ENCODE measurements around the gene FOLH1.
"Not testable (repeated sequence)": the region's sequence is repeated elsewhere in the genome, so short reads cannot be mapped to it uniquely, and the experiment has no call there.

FOLH1 gene

DNA sequence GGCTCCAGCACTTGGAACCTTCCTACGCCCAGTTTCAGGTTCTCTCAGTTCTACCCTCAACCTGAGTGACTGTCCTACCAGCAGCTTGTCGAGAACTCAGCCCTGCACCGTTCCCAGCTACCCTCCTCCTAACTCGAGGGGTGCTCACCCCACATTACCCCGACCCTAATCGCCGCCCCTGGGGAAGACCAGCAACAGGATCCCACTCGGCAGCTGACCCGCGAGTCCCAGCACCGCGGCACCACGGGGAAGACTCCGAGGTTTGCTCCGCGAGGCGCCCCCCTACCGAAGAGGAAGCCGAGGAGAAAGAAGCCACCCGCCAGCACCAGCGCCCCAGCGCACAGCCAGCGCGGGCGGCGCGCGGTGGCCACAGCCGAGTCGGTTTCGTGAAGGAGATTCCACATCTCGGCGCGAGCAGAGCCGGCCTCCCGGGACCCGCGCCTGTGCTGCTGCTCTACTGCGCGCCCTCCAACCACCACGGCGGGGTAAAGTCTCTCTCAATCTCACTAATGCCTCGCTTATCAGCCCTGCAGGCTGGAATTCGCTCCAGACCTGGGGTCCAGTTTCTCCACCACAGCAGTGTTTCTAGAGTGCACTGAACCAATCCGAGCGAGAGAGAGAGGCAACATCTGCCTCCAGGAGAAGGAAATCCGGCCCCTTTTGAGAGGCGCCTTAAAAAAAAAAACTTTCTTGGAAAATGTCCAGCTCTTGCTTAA, at the start of gene FOLH1:
Gene FOLH1 (minus strand): TSS at position 597 of the 716 bp plus-strand sequence. CDS start 193 bp downstream, at position 404.
- DNase-seq (ENCODE audit: low read depth in 2 of 2) = no peak

DNA sequence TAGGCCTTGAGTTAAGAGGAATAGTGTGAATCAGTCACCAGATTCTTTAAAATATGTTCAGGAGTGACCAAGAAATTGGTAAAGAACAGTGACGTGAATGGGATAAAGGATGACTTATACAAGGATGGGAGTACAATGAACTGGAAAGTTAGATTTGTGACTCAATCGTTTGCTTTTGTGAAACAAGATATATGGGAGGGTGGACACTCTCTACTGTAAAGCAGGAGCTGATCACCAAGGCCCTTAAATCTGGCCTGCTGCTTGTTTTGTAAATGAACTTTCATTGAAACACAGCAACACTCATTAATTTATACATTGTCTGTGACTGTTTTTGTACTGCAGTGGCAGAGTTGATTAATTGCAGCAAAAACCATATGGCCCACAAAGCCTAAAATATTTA, 46.7 kb upstream of the FOLH1 start:
- DNase-seq (ENCODE audit: low read depth in 2 of 2) = not testable (repeated sequence)

DNA sequence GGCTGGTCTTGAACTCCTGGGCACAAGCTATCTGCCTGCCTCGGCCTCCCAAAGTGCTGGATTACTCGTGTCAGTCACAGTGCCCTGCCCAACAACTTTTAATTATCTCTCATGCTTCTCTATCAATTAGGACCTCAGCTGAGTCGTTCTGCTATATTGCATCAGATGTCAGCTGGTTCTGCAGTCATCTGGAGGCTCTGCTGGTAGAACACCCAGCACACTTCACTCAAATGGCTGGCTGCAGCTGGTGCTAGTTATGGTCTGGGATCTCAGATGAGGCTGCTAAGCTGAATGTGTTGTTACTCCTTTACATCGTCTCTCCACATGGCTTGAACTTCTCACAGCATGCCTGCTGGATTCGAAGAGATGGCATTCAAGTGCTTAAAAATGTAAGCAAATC, 42.8 kb upstream of the FOLH1 start:
- DNase-seq (ENCODE audit: low read depth in 2 of 2) = not testable (repeated sequence)

DNA sequence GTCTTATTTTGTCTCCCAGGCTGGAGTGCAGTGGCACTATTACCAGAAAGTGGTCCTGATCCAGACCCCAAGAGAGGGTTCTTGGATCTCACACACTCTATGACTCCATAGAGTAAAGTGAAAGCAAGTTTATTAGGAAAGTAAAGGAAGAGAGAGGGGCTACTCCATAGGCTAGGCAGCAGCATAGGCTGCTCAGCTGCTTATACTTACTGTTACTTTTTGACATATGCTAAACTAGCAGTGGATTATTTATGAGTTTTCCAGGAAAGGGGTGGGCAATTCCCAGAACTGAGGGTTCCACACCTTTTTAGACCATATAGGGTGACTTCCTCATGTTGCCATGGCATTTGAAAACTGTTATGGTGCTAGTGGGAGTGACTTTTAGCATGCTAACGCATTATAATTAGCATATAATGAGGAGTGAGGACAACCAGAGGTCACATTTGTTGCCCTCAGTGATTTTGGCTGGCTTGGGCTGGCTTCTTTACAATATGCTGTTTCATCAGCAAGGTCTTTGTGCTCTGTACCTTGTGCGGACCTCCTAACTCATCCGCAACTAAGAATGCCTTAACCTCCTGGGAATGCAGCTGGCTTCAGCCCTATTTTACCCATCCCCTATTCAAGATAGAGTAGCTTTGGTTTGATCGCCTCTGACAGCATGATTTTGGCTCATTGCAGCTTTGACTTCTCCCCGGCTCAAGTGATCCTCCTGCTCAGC, 42.2 kb upstream of the FOLH1 start:
- DNase-seq (ENCODE audit: low read depth in 2 of 2) = not testable (repeated sequence)

DNA sequence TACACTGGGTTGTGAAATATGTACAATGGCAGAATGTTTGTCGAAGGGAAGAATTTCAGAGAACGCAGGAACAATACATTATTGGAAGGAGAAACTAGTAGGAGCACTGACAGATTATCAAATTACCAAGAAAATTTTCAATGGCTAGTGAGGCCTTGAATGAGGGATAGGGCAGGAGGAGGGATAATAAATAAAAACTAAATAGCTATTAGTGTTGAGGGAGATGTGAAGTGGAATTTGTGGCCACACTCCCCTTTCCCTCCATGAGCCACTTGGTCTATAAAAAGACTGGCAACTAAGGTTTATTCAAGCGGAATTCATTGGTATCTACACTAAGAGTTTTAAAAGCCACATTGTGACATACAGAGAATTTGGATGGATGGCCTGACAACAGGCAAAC, 41.0 kb upstream of the FOLH1 start:
- DNase-seq (ENCODE audit: low read depth in 2 of 2) = not testable (repeated sequence)

DNA sequence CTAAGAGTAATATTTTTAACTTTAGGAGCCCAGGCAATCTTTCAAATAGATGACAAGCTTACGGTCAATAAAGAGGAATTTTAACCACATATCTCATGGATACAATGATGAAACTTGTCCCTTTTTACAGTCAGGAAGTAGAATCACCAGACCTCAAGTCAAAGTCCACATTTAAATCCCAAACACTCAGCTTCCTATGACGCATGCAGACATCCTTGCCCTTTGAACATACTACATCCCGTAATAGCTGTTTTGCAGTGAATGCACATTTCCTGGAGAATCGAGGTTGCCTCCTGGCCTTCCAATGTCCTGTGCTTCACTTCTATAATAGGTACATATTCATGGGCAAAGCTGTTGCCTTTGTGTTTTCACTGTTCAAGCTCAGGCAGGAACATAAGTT, 25.3 kb upstream of the FOLH1 start:
- DNase-seq (ENCODE audit: low read depth in 2 of 2) = not testable (repeated sequence)

DNA sequence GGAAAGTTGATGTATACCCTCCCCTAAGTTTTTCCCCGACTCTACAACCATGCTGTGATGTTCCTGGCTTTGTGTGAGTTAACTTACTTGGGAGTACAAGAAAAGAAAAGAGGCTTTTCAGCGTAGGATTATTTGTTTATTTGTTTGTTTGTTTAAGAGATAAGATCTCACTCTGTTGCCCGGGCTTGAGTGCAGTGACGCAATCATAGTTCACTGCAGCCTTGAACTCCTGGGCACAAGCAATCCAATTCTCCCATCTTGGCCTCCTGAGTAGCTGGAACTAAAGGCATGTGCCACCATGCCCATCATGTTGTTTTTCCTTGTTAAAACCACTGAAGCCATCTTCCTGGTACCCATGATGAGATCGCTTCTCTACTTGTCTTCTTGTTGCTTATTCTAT, 24.6 kb upstream of the FOLH1 start:
- DNase-seq (ENCODE audit: low read depth in 2 of 2) = not testable (repeated sequence)

DNA sequence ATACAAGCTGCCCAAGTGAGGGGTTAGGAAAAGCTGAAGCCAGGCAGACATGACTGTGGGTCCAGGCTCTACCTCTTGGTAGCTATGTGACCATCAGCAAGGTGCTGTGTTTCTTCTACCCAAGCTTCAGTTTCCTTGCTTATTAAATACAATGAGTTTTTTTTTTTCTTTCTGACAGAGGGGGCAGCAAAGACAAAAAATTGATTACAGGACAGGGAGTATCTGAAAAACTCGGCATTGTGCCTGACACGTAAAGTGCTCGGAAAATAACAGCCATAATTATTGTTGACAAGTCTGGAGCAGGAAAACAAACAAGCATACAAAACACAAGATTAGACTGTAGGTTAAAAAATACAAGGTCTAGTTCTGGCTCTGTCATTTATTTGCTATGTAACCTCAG, 23.3 kb upstream of the FOLH1 start:
- DNase-seq (ENCODE audit: low read depth in 2 of 2) = not testable (repeated sequence)

DNA sequence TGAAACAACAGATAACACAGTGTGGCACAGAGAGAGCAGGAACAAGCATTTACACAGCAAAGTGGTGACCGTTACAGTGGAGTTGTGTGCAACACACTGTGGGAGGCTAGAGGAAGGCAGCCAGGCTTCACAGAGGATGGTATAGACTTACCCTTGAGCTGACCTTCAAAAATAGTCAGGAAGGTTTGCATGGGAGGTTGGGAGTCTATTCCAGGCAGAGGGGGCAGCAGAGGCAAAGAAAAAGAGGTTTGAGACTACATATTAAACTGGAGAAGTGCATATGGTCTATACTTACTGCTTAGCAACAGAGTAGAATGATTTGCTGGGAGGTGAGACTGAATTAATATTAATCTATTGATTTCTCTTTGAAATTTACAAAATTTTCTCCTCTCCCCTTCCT, 22.1 kb upstream of the FOLH1 start:
- not testable (repeated sequence) for DNase-seq (ENCODE audit: low read depth in 2 of 2)

DNA sequence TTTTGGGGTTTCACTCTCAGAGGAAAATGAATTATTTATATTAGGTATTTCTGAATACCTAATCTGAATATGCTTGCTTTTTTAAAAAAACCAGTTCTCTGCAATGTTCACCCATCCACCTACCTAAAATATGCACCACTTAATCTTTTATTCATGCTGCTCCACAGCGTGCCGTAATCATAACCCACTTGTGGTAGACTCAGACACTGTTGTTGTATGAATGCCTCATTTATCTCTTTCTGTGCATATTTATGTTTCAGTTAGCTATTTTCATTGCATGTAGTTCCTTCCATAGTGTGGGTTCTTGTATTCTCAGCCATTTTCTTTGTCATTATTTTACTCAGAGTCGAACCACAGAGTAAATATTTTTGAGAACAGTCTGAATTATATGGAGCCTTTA, 21.6 kb upstream of the FOLH1 start:
- DNase-seq (ENCODE audit: low read depth in 2 of 2) = not testable (repeated sequence)

DNA sequence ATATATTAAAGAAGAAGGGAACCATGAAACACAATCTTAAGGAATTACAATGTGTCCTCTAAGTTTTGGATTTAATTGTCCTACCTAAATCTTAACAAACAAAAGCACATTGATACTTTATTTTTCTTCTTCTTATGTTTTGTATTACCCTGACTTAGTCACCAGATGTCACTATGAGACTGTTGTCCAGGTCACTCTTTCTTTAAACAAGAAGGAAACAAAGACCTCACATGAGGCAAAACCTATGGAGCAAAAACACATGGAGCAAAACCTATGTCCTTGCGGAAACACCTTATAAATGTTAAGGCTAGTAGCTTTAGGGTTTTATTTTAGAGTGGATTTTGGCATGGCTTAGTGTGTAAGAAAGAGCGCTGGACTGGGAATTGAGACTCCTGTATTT, 20.7 kb upstream of the FOLH1 start:
- DNase-seq (ENCODE audit: low read depth in 2 of 2) = not testable (repeated sequence)

DNA sequence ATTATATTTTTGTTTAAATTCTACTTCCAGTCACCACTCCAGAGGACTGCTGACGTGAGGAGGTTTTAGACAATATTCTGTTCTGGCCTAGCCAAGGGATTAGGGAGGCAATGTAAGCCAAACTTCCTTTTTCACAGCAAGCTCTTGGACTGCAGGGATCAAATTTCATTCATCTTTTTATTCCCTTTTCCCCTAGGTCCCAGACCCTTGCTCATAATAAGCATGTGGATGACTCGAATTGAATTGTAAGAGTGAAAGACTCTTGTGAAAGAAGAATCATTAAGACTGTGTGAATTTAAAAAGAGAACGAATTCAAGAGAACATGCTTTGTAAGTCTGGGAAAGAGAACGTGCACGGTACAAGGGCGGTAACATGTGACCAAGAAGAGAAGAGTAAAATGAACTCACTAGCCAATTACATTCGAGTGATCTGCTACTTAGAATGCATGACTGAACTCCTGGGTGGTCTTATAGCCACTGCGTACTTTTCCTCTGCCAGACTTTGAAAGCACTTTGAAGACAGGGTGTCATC, 16.9 kb upstream of the FOLH1 start:
- DNase-seq (ENCODE audit: low read depth in 2 of 2) = not testable (repeated sequence)

DNA sequence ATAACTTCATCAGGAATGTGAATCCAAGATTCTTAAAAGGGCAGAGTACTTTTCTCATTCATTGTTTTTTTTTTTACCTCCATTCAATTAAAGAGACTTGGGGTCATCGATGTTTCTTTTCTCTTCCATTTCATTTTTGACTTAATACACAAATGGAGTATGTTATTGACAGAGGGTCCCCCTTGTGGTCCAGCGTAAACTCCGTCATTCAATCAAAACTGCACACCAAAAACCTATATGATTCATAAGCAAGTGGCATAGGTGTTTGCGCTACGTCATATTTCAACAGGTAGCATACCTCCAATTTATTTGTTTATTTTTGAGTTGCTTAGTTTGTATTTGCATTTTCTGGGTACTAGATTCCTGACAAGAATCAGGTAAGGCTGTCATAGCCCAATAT, 12.7 kb upstream of the FOLH1 start:
- DNase-seq (ENCODE audit: low read depth in 2 of 2) = no peak

DNA sequence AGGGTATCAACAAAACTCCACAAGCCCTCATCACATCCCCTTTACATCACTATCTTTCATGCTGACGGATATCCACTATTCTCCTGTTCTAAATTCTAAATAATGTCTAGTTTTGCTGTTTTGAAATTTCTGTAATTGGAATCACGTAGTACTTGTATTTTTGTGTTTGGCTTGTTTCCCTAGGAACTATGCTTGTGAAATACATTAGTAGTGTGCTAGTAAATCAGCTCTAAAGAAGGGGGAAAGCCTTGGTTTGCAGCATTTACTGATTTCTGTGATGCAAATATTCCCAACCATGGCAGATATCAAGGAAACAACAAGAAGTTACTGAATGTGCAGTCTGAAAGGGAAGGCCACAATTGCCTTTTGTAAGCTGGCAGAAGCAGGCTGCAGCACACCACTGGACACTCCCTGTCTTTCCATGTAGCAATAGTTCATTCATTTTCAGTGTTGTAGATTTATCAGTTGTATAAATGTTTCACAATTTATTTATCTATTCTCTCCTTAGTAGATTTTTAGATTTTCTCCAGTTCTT, 4.7 kb upstream of the FOLH1 start:
- no peak for DNase-seq (ENCODE audit: low read depth in 2 of 2)

DNA sequence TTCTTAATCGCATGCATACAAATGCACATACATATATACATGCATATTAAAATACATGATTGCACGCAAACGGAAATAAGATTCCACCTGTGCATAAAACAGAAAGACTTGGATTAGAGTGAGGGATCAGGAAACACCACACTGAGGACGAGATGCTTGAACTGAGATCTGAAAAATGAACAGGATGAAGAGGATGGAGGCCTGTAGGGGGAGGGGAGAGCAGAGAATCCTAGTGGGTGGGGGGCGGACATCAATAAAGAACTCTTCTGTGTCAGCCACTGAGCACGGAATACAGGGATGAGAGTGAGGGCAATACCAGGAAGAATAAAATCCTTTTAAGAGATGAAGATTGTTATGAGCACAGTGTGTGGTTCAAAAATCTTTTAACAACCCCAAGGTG, 1.4 kb downstream of the FOLH1 start:
- DNase-seq (ENCODE audit: low read depth in 2 of 2) = not testable (repeated sequence)

DNA sequence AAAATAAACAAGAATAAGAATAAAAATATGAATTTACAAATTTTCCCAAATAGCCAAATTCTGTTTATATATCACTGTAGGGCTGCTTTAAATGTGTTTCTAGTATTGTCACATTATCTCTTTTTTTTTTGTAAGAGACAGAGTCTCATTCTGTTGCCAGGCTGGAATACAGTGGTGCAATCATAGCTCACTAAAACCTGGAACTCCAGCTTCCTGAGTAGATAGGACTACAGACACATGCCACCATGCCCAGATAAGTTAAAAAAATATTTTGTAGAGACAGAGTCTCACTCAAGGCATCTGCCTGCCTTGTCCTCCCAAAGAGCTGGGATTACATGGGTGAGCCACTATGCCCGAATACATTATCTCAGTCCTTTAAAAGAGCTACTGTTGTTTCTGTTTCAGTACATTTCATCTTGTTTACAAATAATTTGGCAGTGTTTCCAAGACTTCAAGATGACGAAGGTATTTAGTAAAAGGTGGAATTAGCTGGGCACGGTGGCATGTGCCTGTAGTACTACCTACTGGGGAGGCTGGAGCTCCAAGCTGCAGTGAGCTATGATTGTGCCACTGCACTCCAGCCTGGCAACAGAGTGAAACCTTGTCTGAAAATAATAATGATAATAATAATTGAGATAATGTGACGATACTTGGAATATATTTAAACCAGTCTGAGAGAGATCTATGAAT, 6.0 kb downstream of the FOLH1 start:
- no peak for DNase-seq (ENCODE audit: low read depth in 2 of 2)

DNA sequence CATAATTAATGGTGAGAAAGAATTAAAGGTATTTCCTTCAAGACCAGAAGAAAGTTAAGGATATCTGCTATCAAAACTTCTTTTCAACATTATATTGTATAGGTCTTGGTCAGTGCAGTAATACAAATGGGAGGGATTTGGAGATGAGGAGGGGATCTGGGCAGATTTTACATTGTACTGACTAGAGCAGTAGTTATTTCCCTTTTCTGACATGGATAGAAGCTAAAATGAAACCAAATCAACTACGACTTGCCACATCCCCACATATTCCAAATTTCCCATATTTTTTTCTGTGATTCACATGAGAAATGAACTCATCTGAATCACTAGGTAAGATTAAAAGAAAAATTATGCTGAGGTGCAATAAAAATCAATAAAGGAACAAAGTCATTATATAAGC, 11.6 kb downstream of the FOLH1 start:
- not testable (repeated sequence) for DNase-seq (ENCODE audit: low read depth in 2 of 2)

DNA sequence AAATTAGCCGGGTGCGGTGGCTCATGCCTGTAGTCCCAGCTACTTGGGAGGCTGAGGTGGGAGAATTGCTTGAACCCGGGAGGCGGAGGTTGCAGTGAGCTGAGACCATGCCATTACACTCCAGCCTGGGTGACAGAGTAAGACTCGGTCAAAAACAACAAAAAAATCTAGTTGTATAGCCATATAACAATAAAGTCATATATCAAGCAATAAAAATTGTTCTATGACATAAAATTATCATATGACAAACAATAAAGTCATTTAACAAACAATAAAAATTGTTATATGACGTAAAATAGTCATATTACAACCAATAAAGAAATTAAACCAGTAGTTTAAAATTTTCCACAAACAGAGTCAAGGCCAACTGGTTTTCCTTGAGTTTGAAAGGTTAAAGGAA, 12.4 kb downstream of the FOLH1 start:
- DNase-seq (ENCODE audit: low read depth in 2 of 2) = not testable (repeated sequence)

DNA sequence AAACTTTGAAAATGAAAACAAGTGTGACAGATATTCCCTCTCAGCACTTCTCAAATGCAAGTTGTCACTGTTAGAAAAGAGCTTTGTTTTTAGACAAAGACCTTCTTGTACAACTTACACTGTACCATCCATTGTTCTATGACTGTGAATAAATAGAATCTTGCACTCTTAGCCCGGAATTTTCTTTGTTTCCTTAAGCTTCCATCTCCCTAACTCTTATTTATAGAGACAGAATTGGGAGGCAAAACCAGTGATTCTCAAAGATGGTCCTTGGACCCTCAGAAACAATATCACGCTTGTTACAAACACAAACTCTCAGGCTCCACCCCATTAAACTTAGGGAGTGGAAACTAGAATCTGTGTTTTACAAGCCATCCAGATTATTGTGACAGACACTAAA, 18.1 kb downstream of the FOLH1 start:
- DNase-seq (ENCODE audit: low read depth in 2 of 2) = not testable (repeated sequence)

DNA sequence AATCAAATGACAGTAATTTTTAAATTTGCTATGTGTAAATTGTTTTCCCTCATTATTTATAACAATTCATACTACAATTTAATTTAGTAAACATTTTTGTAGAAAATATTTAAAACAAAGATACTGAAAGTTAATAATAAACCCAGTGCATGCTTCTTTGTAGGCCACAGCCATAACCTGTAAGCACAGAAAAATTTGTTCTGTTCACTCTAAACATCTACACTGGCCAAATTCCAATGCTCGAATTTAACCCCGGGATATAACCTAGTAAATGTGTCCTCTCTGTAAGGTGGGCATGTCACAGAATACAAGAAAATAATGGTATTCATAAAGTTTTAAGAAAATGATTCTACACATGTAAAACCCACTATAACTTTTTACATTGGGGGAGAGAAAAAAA, 22.2 kb downstream of the FOLH1 start:
- DNase-seq (ENCODE audit: low read depth in 2 of 2) = not testable (repeated sequence)

DNA sequence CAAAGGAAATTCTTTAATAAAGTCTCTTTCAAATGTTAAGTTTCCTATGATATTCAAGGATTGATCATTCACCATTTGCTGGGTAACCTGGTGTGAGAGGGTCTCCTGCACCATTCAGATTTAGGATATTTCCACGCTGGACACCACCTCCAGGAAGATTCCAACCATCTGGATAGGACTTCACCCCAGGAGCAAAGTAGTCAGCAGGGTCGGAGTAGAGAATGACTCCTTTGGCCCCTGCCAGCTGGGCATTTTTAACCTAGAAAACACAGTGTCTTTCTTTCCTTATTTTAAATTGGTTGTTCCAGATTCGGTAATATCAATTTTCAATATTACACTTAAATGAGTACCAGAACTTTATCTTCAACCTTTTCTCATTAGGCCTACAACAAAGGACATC, 22.8 kb downstream of the FOLH1 start:
- DNase-seq (ENCODE audit: low read depth in 2 of 2) = not testable (repeated sequence)

DNA sequence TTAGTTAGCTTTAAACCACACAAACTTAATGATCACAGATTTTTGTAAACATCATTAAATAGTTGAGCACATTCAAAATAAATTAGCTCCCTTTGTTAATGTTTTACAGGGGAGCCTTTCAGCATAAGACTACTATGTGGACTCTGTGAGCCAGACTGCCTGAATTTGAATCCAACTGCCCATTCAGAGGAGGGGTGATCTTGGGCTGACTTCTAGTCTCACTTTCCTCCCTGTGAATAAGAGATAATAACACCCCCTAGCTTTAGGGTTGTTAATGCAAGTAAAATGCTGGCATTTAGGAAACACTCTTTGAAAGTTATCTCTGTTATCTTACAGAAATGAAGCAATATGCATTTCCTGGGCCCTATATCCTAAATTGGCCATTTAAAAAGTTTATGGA, 23.6 kb downstream of the FOLH1 start:
- not testable (repeated sequence) for DNase-seq (ENCODE audit: low read depth in 2 of 2)

Measured in stimulated activated CD8-positive, alpha-beta memory T cell treated with anti-CD3 and anti-CD28 coated beads, Interleukin-7, amount 100 ng/mL, for 4 hours (primary cell).